Measurements from ENCODE around the gene ANO4.

The ANO4 gene

DNA sequence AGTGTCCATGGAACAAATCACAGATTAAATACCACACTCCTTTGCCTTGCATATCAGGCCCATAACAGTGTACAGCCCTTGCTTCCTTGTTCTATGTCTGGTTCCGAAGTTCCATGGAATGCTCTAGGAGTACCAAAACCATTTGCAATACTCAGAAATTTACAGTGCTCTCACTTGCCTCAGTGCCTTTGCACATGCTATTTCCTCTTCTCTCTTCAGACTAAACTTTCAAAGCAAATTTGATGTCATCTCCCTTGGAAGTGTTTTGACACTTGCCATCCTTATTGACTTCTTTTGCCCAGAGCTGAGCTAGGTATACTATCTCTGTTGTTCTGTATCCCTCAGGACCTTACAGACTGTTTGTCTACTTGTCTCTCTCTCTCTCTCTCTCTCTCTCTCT, 6.1 kb downstream of the ANO4 start:
- DNase-seq (ENCODE audit: low read depth) = no peak
- no peak overlapping the region for H3K4me3 ChIP-seq (ENCODE audit: low read depth, low read length)

DNA sequence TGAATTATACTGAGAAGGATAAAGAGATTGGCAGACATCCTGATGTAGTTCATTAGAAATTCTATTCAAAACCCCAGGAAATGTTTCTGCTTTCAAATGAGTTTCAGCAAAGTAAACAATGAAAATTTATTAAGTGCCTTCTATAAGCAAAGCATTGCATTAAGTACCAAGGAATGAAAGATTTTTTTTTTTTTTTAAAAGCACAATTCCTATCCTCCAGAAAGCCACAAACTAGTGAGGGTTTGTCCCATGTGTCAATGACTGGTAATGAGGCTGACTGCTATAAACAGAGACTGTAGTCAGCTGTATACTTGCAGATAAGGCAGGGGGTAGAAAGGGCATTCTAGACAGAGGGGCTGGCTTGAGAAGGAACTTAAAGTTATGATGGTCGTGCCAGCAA, 6.7 kb downstream of the ANO4 start:
- H3K4me3 ChIP-seq (ENCODE audit: low read depth, low read length) = no peak overlapping the region
- no peak for DNase-seq (ENCODE audit: low read depth)

DNA sequence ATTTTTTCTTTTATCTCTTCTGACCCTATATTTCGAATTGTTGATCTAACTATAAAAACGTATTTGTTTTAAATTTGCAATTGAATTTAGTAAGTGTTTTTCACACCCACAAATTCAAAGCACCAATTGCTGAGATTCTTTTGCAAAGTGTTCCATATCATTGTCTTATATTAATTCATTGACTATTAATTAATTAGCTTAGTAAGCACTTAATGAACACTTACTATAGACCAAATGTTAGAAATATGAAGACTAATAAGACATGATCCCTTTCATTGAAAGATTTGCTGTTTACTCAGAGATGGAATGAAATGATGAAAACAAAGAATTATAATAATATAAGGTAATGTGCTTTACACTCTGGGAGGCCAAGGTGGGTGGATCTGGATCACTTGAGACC, 14.2 kb downstream of the ANO4 start:
- no peak overlapping the region for H3K4me3 ChIP-seq (ENCODE audit: low read depth, low read length)
- no peak for DNase-seq (ENCODE audit: low read depth)

DNA sequence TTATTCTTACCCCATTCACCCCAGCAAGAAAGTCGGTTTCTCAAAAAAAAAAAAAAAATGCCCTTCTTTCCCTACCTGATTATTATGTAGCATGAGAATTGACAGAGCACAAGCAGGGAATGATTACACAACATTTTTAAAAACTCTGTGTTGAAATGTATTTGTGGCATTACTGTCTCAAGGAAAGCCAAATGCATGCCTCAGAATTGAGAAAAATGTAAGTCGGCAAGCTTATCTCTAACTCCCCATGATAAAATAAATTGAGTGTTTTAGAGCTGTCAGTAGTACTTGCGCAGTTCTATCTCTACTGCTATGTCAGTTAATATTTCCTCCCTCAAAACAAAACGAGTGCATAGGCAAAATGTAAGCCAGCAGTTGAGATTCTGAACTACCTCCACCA, 25.7 kb downstream of the ANO4 start:
- no peak overlapping the region for H3K4me3 ChIP-seq (ENCODE audit: low read depth, low read length)
- no peak for DNase-seq (ENCODE audit: low read depth)

DNA sequence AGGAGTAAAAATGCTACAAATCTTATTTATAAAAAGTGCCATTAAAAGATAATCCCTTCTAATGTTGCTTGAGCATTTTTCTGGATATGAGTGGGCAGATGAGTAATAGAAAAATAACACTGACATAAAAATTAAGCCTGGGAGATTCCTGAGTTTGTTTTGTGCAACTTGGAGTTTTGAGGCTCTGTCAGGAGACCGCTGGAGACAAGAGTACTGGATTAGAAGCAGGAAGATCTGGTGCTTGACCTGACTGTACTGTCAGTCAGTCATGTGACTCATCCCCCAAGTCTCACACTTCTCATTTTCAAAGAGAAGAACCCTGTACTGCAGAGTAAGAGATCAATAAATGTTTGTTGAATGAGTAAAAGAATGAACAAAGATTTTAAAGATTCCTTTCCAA, 29.4 kb downstream of the ANO4 start:
- no peak overlapping the region for H3K4me3 ChIP-seq (ENCODE audit: low read depth, low read length)
- peak; percentile 15 for DNase-seq (ENCODE audit: low read depth)

DNA sequence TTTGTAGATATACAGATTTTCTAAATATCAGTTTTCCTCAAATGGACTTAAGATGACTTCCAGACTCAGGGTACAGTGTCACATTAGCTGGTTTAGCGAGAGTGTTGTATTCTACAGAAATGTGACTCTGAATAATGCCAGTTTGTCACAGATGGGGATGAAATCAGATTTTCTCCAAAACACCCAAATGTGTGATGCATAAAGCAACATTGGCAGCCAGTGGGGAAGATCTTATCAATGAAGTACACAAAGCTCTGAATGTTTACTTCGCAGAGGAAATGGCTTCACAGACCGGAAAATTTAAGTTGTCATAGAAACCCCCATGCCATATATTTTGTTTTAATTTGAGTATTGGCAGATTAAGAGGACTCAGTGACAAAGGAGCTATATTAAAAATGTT, 29.9 kb downstream of the ANO4 start:
- no peak for DNase-seq (ENCODE audit: low read depth)
- H3K4me3 ChIP-seq (ENCODE audit: low read depth, low read length) = no peak overlapping the region

DNA sequence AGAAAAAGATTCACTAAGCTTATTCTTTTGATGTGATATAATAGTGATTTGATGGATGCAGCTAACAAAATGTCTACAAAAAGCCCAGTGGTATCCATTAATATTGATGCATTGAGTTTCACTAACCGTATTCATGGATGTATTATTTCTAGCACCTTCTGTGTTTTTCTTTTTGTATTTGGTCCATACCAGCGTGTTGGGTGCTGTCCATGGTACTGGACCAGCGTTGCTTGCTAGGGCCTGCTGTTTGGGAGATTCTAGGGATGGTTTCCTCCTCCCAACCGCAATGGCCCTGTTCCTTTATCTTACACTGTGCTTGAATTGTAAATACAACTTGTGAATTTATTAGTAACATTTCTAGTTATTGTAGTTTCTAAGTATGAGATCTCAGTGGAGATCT, 31.7 kb downstream of the ANO4 start:
- no peak overlapping the region for H3K4me3 ChIP-seq (ENCODE audit: low read depth, low read length)
- peak; percentile 5 for DNase-seq (ENCODE audit: low read depth)

DNA sequence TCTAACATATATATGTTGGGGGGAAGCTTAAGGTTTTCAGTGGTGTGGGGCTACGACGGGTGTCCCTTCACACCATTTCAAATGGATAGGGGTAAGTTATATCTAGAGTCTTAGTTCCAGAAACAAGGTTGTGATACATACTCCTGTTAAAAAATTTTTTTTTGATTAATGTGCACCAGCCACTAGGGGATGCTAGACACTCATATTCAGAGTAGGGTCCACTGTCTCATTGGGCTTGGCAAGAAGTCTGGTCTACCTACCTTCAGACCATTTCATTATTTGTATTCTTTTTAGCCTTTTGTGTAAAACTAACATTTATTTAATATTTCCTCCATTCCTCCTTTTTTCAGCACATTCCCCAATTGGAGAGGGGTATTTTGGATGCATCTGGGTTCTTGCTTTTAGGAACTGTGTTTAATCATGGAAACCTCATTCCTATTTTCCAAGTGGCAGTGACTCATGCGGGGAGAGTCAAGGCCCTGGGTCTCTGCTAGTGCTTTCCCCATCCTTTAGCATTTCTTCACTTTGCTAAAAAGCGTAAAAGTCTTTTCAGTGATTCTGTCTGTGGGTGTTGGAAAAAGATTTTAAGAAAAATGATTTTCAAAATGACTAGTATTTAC, 33.4 kb downstream of the ANO4 start:
- H3K4me3 ChIP-seq (ENCODE audit: low read depth, low read length) = no peak overlapping the region
- DNase-seq (ENCODE audit: low read depth) = no peak

DNA sequence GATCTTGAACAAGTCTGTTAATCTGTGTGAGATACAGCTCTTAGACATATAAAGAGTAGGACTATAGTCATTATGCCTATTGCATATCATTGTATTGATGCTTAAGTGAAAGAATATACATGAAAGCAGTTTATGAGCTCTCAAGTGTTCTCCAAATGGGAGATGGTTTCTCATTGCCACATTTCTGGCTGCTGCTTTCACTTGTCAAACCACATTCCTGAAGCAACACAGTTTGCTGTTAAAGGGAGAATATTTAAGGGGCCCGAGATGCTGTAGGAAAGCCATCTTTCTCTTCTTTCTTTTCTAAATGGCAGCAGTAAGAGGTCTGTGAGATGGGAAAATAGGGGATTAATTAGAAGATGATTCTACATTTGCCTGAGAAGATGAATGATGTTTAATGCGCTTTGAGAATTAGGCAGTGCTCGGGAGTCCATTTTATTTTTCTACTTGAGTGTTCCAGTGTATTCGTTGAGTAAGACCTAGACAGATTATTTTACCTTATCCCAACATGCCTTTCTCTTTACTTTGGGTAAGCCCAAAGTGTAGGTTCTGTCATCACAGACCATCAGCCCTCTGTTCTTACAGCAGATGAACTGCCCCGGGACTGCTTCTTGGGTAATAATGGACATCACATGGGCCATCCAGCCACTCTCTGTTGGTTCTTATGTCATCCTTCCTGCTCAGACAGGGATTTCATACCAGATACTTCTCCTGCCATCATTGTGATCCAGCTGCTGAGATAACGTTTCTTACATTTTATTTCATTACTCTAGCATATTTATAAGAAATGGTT, 35.6 kb downstream of the ANO4 start:
- DNase-seq (ENCODE audit: low read depth) = no peak
- no peak overlapping the region for H3K4me3 ChIP-seq (ENCODE audit: low read depth, low read length)

DNA sequence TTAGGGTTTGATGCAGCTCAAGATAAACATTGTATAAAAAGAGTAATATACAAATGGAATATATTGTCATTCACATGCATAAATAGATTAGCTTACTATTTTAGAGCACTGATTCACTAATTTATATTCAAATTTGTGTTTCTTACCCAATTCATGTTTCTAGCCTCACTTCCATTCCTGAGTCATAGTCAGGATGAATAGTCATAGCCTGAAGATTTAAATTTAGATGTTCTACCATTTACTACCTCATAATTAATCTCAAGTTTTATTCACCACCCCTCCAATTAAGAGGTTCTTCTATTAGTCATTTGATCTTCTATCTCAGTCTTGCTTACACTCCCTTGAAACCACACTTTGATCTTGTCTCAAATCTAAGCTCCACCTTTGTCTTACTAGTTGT, 38.7 kb downstream of the ANO4 start:
- H3K4me3 ChIP-seq (ENCODE audit: low read depth, low read length) = no peak overlapping the region
- no peak for DNase-seq (ENCODE audit: low read depth)

DNA sequence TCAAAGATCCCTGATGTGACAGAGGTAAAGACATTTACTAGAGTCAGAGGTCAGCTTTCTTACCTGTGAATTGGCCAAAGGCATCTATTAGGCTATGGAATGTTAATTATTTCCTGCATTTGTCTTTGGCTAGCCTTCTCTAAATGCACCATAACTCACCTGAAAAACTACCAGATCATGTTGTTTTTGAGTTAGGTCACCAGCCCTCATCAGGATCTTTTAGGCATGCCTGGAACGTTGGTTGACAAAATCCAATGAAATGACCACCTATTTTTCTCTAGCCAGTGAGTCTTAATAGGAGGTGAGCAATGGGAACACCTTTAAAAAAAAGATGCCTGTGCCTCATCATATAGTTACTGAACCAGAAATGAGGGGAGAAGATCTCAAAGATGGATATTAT, 46.2 kb downstream of the ANO4 start:
- no peak for DNase-seq (ENCODE audit: low read depth)
- H3K4me3 ChIP-seq (ENCODE audit: low read depth, low read length) = no peak overlapping the region

DNA sequence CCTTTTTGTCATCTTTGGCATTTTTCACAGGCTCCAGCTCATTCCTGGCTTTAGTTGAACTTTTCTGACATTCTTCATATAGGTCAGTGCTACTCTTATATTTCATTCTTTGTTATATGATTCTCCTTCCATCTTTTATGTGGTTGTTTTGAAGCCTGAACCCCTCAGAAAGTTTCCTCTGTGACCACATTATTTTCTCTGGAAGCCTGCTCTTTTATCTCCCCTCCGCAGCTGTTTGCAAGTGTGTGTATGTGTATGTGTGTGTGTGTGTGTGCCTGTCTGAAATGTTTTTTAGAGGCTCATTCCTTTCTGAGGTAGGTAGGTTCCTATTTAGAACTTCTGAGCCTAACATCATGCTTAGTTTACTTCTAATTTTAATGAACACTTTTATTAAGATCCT, 47.6 kb downstream of the ANO4 start:
- no peak for DNase-seq (ENCODE audit: low read depth)
- H3K4me3 ChIP-seq (ENCODE audit: low read depth, low read length) = no peak overlapping the region

DNA sequence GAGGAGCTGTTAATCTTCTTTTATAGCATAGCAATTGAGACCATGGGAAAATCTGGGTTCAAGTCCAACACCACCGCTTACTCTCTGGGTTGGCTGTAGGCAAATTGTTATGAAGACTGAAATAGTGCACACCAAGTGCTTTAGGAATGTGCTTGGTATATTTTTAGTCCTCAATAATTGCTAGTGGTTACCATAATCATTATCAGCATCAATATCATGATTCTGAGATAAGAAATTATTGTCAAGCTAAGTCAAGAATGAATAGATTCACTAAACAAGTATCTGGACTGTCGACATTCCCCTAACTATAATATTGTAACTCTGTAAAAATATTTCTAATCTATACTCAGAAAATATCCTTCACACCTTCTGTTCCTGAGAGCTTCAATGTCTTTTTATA, 48.5 kb downstream of the ANO4 start:
- no peak for DNase-seq (ENCODE audit: low read depth)
- no peak overlapping the region for H3K4me3 ChIP-seq (ENCODE audit: low read depth, low read length)

DNA sequence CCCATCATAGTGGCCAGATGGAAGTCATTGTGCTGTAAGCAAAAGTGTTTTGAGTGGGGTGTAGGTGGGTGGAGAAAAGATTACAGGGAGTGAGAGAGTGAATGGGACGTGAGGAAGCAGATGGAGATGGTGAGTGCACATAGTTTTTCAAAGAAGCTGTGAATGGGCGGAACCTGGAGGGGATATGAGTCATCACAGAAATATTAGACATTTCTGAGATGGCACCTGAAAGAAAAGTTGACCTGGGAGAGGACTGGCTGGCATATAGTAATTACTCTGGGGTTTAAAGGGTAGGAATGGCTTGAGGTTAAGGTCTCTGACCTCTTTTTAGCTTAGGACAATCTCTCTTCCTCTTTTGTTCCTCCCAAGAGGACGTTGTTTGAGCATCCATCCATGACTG, 50.5 kb downstream of the ANO4 start:
- DNase-seq (ENCODE audit: low read depth) = no peak
- H3K4me3 ChIP-seq (ENCODE audit: low read depth, low read length) = no peak overlapping the region

DNA sequence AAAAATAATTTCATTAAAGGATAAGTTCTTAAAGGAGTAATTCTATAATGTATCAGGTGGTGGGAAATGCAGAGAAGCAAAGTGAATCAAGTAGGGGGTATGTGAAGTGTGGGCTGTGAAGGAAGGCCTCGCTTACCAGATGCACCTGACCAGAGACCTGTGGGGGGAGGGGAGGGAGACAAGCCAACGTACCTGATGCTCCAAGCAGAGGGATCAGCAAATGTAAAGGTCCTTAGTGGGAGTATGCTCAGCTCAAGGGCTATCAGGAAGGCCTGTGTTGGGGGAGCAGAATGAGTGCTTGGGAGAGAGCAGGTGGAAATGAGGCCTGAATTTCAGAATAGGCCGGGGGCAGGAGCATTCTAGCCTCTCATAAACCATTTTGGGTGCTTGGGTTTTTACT, 57.1 kb downstream of the ANO4 start:
- no peak overlapping the region for H3K4me3 ChIP-seq (ENCODE audit: low read depth, low read length)
- DNase-seq (ENCODE audit: low read depth) = no peak

DNA sequence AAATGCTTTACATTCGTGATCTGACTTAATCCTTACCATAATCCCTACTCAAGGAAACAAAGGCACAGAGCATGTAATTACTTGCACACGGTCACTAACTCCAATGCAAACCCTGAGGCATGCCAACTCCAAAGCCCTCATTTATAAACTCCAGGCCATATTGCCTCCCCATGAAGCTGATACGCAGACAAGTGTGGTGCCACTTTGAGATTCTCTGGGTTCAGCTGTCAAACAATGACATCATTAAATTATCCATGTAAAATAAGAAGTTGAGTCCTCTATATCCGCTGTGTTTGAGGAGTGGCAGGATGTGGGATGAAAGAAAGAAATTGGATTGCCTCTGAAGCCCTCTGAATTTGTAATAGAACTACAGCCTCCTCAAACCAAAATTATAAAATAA, 62.8 kb downstream of the ANO4 start:
- H3K4me3 ChIP-seq (ENCODE audit: low read depth, low read length) = no peak overlapping the region
- DNase-seq (ENCODE audit: low read depth) = no peak

DNA sequence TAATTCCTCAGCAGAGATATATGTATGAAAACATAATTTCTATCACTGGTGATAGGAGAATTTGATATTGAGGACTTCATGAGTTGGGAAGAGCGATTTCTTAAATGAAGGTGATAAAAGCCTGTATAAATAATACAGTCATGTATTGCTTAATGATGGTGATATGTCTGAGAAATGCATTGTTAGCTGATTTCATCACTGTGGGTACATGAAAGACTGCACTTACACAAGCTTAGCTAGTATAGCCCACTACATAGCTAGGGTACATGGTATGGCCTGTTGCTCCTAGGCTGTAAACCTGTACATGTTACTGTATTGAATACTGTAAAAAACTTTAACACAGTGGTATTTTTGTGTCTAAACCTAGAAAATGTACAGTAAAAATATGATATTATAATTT, 63.4 kb downstream of the ANO4 start:
- no peak overlapping the region for H3K4me3 ChIP-seq (ENCODE audit: low read depth, low read length)
- no peak for DNase-seq (ENCODE audit: low read depth)

DNA sequence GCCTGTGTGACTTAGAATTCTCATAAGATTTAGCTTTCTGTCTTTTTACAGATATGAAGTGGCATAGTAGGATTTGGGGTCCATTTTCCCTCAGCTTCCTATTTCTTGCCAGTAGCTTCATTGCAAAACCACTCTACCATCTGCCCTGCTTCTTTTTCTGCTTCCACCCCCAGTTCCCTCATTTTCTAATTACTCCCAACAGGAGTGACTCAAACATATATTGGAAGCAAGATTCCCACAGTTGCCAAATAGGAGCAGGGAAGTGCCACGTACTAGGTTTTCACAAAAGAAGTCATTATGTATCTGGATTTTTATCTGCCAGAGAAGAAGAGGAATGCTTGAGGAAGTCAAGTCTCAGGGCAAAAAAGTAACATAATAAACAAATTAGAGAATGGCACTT, 64.1 kb downstream of the ANO4 start:
- no peak overlapping the region for H3K4me3 ChIP-seq (ENCODE audit: low read depth, low read length)
- no peak for DNase-seq (ENCODE audit: low read depth)

DNA sequence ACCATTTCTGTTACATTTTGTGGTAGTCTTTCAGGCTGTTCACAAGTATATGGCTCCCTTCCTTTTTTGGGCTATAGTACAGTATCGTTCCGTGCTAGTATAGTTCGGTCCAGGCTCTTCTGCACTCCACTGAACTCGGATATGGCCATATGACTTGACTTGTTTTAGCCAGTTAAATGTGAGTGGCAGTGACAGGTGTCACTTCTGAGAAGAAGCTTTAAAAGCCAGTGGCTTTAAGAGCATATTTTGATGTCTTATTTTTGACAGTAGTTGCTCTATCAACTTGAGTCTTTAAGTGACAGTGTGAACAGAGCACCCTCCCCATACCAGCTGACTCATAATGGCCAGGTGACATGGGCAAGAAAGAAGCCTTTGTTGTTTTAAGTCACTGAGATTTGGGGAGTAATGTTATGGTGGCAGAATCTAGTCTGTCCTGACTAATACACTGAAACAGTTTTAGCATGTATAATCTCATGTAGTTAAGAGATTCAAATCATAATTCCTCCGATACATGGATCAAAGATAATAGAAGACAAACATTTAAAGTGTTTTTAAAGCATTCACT, 64.6 kb downstream of the ANO4 start:
- no peak for DNase-seq (ENCODE audit: low read depth)
- H3K4me3 ChIP-seq (ENCODE audit: low read depth, low read length) = no peak overlapping the region

DNA sequence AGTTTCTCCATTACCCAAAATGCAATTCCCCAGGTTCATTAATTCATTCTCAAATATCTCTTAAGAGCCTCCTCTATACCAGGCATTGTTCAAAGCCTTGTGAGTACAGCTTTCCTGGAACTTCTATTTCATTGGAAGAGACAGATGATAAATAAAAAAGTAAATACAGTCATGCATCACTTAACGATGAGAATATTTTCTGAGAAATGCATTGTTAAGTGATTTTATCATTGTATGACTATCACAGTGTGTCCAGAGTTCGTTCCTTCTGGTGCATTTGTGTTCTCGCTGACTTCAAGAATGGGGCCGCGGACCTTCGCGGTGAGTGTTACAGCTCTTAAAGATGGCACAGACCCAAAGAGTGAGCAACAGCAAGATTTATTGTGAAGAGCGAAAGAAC, 66.0 kb downstream of the ANO4 start:
- DNase-seq (ENCODE audit: low read depth) = no peak
- no peak overlapping the region for H3K4me3 ChIP-seq (ENCODE audit: low read depth, low read length)

DNA sequence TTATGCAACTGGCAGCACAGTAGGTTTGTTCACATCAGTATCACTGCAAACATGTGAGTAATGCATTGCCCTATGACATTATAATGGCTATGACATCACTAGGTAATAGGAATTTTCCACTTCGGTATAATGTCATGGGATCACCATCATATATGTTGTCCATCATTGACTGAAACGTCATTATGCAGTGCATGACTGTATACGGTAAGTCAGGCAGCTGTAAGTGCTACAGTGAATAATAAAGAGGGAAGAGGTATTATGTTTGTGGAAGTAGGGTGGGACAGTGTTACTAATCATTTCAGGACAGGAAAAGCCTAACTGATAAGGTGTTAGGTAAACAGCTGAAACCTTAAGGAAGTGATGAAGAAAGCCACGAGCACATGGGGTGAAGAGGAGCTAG, 68.1 kb downstream of the ANO4 start:
- H3K4me3 ChIP-seq (ENCODE audit: low read depth, low read length) = no peak overlapping the region

More for the DNA sequence above, 68.1 kb downstream of the ANO4 start:
- no peak for DNase-seq (ENCODE audit: low read depth)
